ENCODE measurements around the gene DCAF6.
"Not testable (repeated sequence)": the region's sequence is repeated elsewhere in the genome, so short reads cannot be mapped to it uniquely, and the experiment has no call there.

DCAF6 gene

GRCh38 chr1:167936068-167936929 is at the start of gene DCAF6:
DCAF6 (plus strand) TSS chr1:167936683; CDS start chr1:167936912, 229 bp downstream.
- DNase-seq (ENCODE audit: low read depth, low spot score) = peak; percentile 93

GRCh38 chr1:167887187-167887586 is 49.3 kb upstream of the DCAF6 start:
- no CpG with 5 or more reads among the region's 2 CpGs for WGBS (ENCODE audit: insufficient coverage, insufficient read length)
- not testable (repeated sequence) for H3K27ac ChIP-seq (ENCODE audit: low read length); DNase-seq (ENCODE audit: low read depth, low spot score); H3K4me3 ChIP-seq (ENCODE audit: low read length); H3K9me3 ChIP-seq (ENCODE audit: control insufficient read depth, insufficient read depth, low read length); H3K36me3 ChIP-seq (ENCODE audit: control insufficient read depth, insufficient read depth, low read length); H3K4me1 ChIP-seq (ENCODE audit: control insufficient read depth, insufficient read depth, low read length); H3K27me3 ChIP-seq (ENCODE audit: control insufficient read depth, insufficient read depth, low read length)

More at GRCh38 chr1:167936068-167936929, at the start of gene DCAF6:
- no peaks in the 10 kb centered on the region for H3K27me3 ChIP-seq (ENCODE audit: control insufficient read depth, insufficient read depth, low read length)
- no peaks in the 10 kb centered on the region; the same call in 1 of the 2 replicates for H3K4me1 ChIP-seq (ENCODE audit: control insufficient read depth, insufficient read depth, low read length)
- no CpG with 5 or more reads among the region's 58 CpGs for WGBS (ENCODE audit: insufficient coverage, insufficient read length)
- no peaks in the 10 kb centered on the region for H3K36me3 ChIP-seq (ENCODE audit: control insufficient read depth, insufficient read depth, low read length)
- no peaks in the 10 kb centered on the region for H3K9me3 ChIP-seq (ENCODE audit: control insufficient read depth, insufficient read depth, low read length)
- H3K4me3 ChIP-seq (ENCODE audit: low read length) = peak within 1 kb of the TSS; percentile 75
- H3K27ac ChIP-seq (ENCODE audit: low read length) = no peak within 1 kb of the TSS

GRCh38 chr1:167890400-167890799 is 46.1 kb upstream of the DCAF6 start:
- DNase-seq (ENCODE audit: low read depth, low spot score) = no peak
- Histone ChIP-seq H3K27ac (ENCODE audit: low read length) (no peak overlapping the region), H3K4me3 (ENCODE audit: low read length) (no peak overlapping the region), H3K27me3 (ENCODE audit: control insufficient read depth, insufficient read depth, low read length) (no peaks in the 10 kb centered on the region), H3K36me3 (ENCODE audit: control insufficient read depth, insufficient read depth, low read length) (no peaks in the 10 kb centered on the region), H3K9me3 (ENCODE audit: control insufficient read depth, insufficient read depth, low read length) (no peaks in the 10 kb centered on the region), H3K4me1 (ENCODE audit: control insufficient read depth, insufficient read depth, low read length) (no peaks in the 10 kb centered on the region; the same call in 1 of the 2 replicates)

GRCh38 chr1:167893798-167894197 is 42.7 kb upstream of the DCAF6 start:
- H3K27me3 ChIP-seq (ENCODE audit: control insufficient read depth, insufficient read depth, low read length) = no peaks in the 10 kb centered on the region
- H3K36me3 ChIP-seq (ENCODE audit: control insufficient read depth, insufficient read depth, low read length) = no peaks in the 10 kb centered on the region
- no peaks in the 10 kb centered on the region for H3K9me3 ChIP-seq (ENCODE audit: control insufficient read depth, insufficient read depth, low read length)
- H3K4me1 ChIP-seq (ENCODE audit: control insufficient read depth, insufficient read depth, low read length) = no peaks in the 10 kb centered on the region; the same call in 1 of the 2 replicates
- no CpG with 5 or more reads among the region's 2 CpGs for WGBS (ENCODE audit: insufficient coverage, insufficient read length)
- no peak for DNase-seq (ENCODE audit: low read depth, low spot score)
- H3K27ac ChIP-seq (ENCODE audit: low read length) = no peak overlapping the region
- H3K4me3 ChIP-seq (ENCODE audit: low read length) = no peak overlapping the region

- Histone ChIP-seq H3K27me3 (ENCODE audit: control insufficient read depth, insufficient read depth, low read length) (no peaks in the 10 kb centered on the region), H3K9me3 (ENCODE audit: control insufficient read depth, insufficient read depth, low read length) (no peaks in the 10 kb centered on the region), H3K36me3 (ENCODE audit: control insufficient read depth, insufficient read depth, low read length) (no peaks in the 10 kb centered on the region), H3K4me3 (ENCODE audit: low read length) (no peak overlapping the region), H3K27ac (ENCODE audit: low read length) (no peak overlapping the region), H3K4me1 (ENCODE audit: control insufficient read depth, insufficient read depth, low read length) (no peaks in the 10 kb centered on the region)
- no CpG with 5 or more reads among the region's 9 CpGs for WGBS (ENCODE audit: insufficient coverage, insufficient read length)
- DNase-seq (ENCODE audit: low read depth, low spot score) = no peak
Measured at GRCh38 chr1:167898578-167899222, 37.8 kb upstream of the DCAF6 start.

GRCh38 chr1:167899253-167899681 is 37.2 kb upstream of the DCAF6 start:
- H3K27ac ChIP-seq (ENCODE audit: low read length) = no peak overlapping the region
- no CpG with 5 or more reads among the region's 4 CpGs for WGBS (ENCODE audit: insufficient coverage, insufficient read length)
- DNase-seq (ENCODE audit: low read depth, low spot score) = no peak
- H3K36me3 ChIP-seq (ENCODE audit: control insufficient read depth, insufficient read depth, low read length) = no peaks in the 10 kb centered on the region
- no peak overlapping the region for H3K4me3 ChIP-seq (ENCODE audit: low read length)
- no peaks in the 10 kb centered on the region for H3K4me1 ChIP-seq (ENCODE audit: control insufficient read depth, insufficient read depth, low read length)
- no peaks in the 10 kb centered on the region for H3K27me3 ChIP-seq (ENCODE audit: control insufficient read depth, insufficient read depth, low read length)
- no peaks in the 10 kb centered on the region for H3K9me3 ChIP-seq (ENCODE audit: control insufficient read depth, insufficient read depth, low read length)

- H3K4me3 ChIP-seq (ENCODE audit: low read length) = no peak overlapping the region
- no peaks in the 10 kb centered on the region for H3K9me3 ChIP-seq (ENCODE audit: control insufficient read depth, insufficient read depth, low read length)
- WGBS (ENCODE audit: insufficient coverage, insufficient read length) = no CpG with 5 or more reads among the region's 4 CpGs
- no peaks in the 10 kb centered on the region for H3K27me3 ChIP-seq (ENCODE audit: control insufficient read depth, insufficient read depth, low read length)
- H3K27ac ChIP-seq (ENCODE audit: low read length) = no peak overlapping the region
- no peak for DNase-seq (ENCODE audit: low read depth, low spot score)
- no peaks in the 10 kb centered on the region for H3K36me3 ChIP-seq (ENCODE audit: control insufficient read depth, insufficient read depth, low read length)
- H3K4me1 ChIP-seq (ENCODE audit: control insufficient read depth, insufficient read depth, low read length) = 0 out of 2 replicates have a peak, but pooled peaks cover 1% of the 10 kb centered on the region
Measured at GRCh38 chr1:167900907-167901306, 35.6 kb upstream of the DCAF6 start.

- no peak for DNase-seq (ENCODE audit: low read depth, low spot score)
- 0 out of 2 replicates have a peak, but pooled peaks cover 1% of the 10 kb centered on the region for H3K4me1 ChIP-seq (ENCODE audit: control insufficient read depth, insufficient read depth, low read length)
- no peak overlapping the region for H3K27ac ChIP-seq (ENCODE audit: low read length)
Measured at GRCh38 chr1:167904652-167905130, 31.8 kb upstream of the DCAF6 start.

GRCh38 chr1:167905182-167905581 is 31.3 kb upstream of the DCAF6 start:
- no CpG with 5 or more reads among the region's 3 CpGs for WGBS (ENCODE audit: insufficient coverage, insufficient read length)
- no peaks in the 10 kb centered on the region for H3K27me3 ChIP-seq (ENCODE audit: control insufficient read depth, insufficient read depth, low read length)
- 0 out of 2 replicates have a peak, but pooled peaks cover 1% of the 10 kb centered on the region for H3K4me1 ChIP-seq (ENCODE audit: control insufficient read depth, insufficient read depth, low read length)
- H3K9me3 ChIP-seq (ENCODE audit: control insufficient read depth, insufficient read depth, low read length) = no peaks in the 10 kb centered on the region
- no peak overlapping the region for H3K27ac ChIP-seq (ENCODE audit: low read length)
- H3K4me3 ChIP-seq (ENCODE audit: low read length) = no peak overlapping the region
- DNase-seq (ENCODE audit: low read depth, low spot score) = no peak
- H3K36me3 ChIP-seq (ENCODE audit: control insufficient read depth, insufficient read depth, low read length) = no peaks in the 10 kb centered on the region

More at GRCh38 chr1:167904652-167905130, 31.8 kb upstream of the DCAF6 start:
- Histone ChIP-seq H3K4me3 (ENCODE audit: low read length) (no peak overlapping the region), H3K36me3 (ENCODE audit: control insufficient read depth, insufficient read depth, low read length) (no peaks in the 10 kb centered on the region), H3K27me3 (ENCODE audit: control insufficient read depth, insufficient read depth, low read length) (no peaks in the 10 kb centered on the region), H3K9me3 (ENCODE audit: control insufficient read depth, insufficient read depth, low read length) (no peaks in the 10 kb centered on the region)
- no CpG with 5 or more reads among the region's 4 CpGs for WGBS (ENCODE audit: insufficient coverage, insufficient read length)

GRCh38 chr1:167905671-167906070 is 30.8 kb upstream of the DCAF6 start:
- Histone ChIP-seq H3K9me3 (ENCODE audit: control insufficient read depth, insufficient read depth, low read length) (no peaks in the 10 kb centered on the region), H3K27me3 (ENCODE audit: control insufficient read depth, insufficient read depth, low read length) (no peaks in the 10 kb centered on the region), H3K4me1 (ENCODE audit: control insufficient read depth, insufficient read depth, low read length) (0 out of 2 replicates have a peak, but pooled peaks cover 1% of the 10 kb centered on the region), H3K27ac (ENCODE audit: low read length) (no peak overlapping the region), H3K36me3 (ENCODE audit: control insufficient read depth, insufficient read depth, low read length) (no peaks in the 10 kb centered on the region), H3K4me3 (ENCODE audit: low read length) (no peak overlapping the region)
- no peak for DNase-seq (ENCODE audit: low read depth, low spot score)
